ENCODE measurements around the gene MRPL42.
"Not testable (repeated sequence)": the region's sequence is repeated elsewhere in the genome, so short reads cannot be mapped to it uniquely, and the experiment has no call there.

MRPL42 gene

DNA sequence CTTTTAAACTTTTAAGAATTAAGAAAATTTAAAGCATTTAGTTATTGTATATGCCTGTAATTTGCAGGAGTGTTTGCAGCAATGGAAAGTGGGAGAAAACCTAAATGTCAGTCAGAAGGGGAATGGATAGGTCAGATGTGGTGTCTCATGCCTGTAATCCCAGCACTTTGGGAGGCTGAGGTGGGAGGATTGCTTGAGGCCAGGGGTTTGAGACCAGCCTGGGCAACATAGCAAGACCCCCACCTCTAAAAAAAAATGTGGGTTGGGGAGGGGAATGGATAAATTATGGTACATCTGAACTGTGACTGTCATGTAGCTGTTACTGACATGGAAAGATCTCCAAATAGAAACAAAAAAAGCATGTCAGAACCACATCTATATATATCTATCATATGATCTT is 2.1 kb downstream of the MRPL42 start:
- no peak for DNase-seq (ENCODE audit: low read depth)
- TF ChIP-seq, protein P1, sequence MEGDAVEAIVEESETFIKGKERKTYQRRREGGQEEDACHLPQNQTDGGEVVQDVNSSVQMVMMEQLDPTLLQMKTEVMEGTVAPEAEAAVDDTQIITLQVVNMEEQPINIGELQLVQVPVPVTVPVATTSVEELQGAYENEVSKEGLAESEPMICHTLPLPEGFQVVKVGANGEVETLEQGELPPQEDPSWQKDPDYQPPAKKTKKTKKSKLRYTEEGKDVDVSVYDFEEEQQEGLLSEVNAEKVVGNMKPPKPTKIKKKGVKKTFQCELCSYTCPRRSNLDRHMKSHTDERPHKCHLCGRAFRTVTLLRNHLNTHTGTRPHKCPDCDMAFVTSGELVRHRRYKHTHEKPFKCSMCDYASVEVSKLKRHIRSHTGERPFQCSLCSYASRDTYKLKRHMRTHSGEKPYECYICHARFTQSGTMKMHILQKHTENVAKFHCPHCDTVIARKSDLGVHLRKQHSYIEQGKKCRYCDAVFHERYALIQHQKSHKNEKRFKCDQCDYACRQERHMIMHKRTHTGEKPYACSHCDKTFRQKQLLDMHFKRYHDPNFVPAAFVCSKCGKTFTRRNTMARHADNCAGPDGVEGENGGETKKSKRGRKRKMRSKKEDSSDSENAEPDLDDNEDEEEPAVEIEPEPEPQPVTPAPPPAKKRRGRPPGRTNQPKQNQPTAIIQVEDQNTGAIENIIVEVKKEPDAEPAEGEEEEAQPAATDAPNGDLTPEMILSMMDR (IDR thresholded peaks at IDR 0.05; ENCODE audit: low read depth, low read length, missing control alignments): no peak
- H3K4me3 ChIP-seq (ENCODE audit: low read depth, low read length): no peak overlapping the region

DNA sequence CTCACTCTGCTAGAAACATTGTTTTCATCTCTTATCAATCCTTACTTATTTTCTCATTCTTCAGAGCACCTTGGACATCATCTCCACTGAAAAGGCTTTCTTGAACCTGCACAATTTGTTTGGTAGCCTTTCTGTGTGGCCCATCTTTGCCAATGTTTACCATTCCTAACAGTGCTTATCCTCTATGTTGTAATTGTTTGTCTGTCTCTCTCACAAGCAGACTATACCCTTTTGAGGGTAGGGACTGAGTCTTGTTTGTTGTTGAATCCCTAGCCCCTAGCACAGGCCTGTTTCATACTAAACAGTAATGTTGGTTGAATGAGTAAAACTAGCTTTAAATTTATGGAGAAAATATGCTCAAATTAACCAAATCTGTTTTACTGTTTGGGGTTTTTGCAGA is 9.2 kb downstream of the MRPL42 start:
- no peak overlapping the region for H3K4me3 ChIP-seq (ENCODE audit: low read depth, low read length)
- no peak for DNase-seq (ENCODE audit: low read depth)
- TF ChIP-seq, protein P1 (IDR thresholded peaks at IDR 0.05; ENCODE audit: low read depth, low read length, missing control alignments): no peak

DNA sequence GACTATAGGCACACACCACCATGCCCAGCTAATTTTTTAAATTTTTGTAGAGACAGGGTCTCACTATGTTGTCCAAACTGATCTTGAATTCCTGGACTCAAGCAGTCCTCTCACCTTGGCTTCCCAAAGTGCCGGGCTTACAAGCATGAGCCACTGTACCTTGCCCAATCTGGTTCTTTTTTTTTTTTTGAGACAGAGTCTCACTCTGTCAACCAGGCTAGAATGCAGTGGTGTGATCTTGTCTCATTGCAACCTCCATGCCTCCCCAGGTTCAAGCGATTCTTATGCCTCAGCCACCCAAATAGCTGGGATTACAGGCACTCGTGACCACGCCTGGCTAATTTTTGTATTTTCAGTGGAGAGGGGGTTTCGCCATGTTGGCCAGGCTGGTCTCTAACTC is 15.4 kb downstream of the MRPL42 start:
- DNase-seq (ENCODE audit: low read depth): no peak
- TF ChIP-seq, protein P1 (IDR thresholded peaks at IDR 0.05; ENCODE audit: low read depth, low read length, missing control alignments): no peak

DNA sequence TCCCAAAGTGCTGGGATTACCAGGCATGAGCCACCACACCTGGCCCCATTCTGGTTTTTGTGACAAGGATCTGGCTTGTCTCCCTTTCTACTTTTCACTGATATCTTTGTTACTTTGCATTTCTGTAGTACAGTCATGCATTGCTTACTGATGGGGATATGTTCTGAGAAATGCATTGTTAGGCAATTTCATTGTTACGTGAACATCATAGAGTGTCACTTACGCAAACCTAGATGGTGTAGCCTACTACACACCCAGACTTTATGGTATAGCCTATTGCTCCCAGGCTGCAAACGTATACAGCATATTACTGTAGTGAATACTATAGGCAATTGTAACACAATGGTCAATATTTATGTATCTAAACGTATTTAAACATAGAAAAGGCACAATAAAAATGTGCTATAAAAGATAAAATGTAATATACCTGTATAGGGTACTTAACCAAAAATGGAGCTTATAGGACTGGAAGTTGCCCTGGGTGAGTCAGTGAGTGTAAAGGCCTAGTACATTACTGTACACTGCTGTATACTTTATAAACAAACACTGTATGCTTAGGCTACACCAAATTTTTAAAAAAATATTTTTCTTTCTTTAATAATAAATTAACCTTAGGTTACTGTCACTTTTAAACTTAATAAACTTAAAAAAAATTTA is 16.0 kb downstream of the MRPL42 start:
- DNase-seq (ENCODE audit: low read depth): no peak
- TF ChIP-seq, protein P1 (IDR thresholded peaks at IDR 0.05; ENCODE audit: low read depth, low read length, missing control alignments): no peak

More for the DNA sequence above, 15.4 kb downstream of the MRPL42 start:
- no peak overlapping the region for H3K4me3 ChIP-seq (ENCODE audit: low read depth, low read length)

DNA sequence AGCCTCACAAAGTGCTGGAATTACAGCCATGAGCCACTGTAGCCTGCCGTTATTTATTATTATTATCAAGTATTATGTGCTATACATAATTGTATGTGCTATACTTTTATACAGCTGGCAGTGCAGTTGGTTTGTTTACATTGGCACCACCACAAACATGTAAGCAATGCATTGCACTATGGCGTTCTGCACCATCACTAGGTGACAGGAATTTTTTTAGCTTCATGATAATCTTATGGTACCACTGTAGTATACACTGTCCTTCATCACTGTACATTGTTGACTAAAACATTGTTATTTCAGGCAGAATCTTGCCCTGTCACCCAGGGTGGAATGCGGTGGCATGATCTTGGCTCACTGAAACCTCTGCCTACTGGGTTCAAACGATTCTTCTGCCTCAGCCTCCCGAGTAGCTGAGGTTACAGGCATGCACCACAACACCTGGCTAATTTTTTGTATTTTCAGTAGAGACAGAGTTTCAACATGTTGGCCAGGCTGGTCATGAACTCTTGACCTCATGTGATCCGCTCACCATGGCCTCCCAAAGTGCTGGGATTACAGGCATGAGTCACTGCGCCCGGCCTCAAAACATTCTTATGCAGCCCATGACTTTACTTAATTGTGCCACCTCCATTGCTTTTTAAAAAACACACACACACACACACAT is 17.1 kb downstream of the MRPL42 start:
- DNase-seq (ENCODE audit: low read depth): no peak
- TF ChIP-seq, protein P1 (IDR thresholded peaks at IDR 0.05; ENCODE audit: low read depth, low read length, missing control alignments): no peak
- H3K4me3 ChIP-seq (ENCODE audit: low read depth, low read length): no peak overlapping the region

More for the DNA sequence above, 16.0 kb downstream of the MRPL42 start:
- no peak overlapping the region for H3K4me3 ChIP-seq (ENCODE audit: low read depth, low read length)

DNA sequence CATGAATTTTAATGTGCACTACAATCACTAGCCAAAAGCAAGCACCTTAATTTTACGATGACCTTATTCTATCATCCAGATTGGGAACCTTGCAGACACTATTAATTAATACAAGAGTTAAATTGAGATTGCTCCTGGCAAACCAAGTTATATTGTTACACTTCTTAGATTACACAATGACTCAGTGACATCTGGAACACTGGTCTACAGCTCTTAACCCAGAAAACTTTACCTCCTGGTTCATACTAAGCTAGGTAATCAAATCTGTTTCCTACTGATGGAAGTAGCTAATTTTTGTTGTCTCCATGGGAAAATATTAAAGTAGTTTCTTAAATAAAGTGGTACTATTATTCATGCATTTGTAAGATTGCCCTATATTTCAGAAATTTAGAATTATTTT is 25.5 kb downstream of the MRPL42 start:
- H3K4me3 ChIP-seq (ENCODE audit: low read depth, low read length); DNase-seq (ENCODE audit: low read depth): not testable (repeated sequence)

DNA sequence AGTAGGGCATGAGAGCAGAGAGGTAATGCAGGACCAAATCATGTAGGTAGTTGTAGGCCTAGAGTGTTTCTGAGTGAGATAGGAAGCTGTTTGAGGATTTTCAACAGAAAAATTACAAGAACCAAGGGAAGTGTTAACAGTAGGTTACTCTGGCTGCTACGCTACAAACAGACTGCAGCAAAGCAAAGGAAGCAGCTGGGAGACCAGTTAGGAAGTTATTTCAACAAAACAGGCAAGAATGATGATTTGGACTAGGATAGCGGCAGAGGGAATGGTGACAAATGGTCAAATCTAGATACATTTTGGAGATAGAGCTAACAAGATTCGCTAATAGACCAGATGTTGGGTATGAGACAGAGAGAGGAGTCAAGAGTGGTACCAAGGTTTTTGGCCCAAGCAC is 26.8 kb downstream of the MRPL42 start:
- TF ChIP-seq, protein P1 (IDR thresholded peaks at IDR 0.05; ENCODE audit: low read depth, low read length, missing control alignments): no peak
- no peak overlapping the region for H3K4me3 ChIP-seq (ENCODE audit: low read depth, low read length)
- no peak for DNase-seq (ENCODE audit: low read depth)

All from GM12864 (cell line).